ENCODE data around the gene MKLN1.
"Not testable (repeated sequence)": the region's sequence is repeated elsewhere in the genome, so short reads cannot be mapped to it uniquely, and the experiment has no call there.

Gene MKLN1

DNA sequence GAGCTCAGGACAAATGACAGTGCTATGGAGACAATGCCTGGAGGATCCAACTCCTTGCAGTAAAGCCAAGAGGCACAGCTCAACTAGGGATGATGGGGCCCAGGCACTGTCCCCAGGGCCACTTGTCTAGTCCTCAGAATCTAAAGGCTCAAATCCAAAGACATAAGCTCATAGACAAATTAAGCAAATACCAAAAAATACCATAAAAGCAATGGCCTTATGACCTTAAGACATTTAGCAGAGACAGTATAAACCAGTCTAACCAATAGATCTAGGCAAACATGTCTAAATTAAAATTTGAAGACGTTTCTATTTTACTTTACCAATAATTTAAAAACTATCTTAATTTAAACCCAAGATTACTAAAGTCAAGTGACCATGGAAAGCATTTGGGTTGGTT is 14.8 kb upstream of the MKLN1 start:
- no peak for DNase-seq (ENCODE audit: low spot score)

GRCh38 chr7:131320603-131321002 is 7.1 kb upstream of the MKLN1 start:
- no peak for DNase-seq (ENCODE audit: low spot score)

- no peak for DNase-seq (ENCODE audit: low spot score)
These were observed 6.0 kb upstream of the MKLN1 start for GRCh38 chr7:131321656-131322055.

DNA sequence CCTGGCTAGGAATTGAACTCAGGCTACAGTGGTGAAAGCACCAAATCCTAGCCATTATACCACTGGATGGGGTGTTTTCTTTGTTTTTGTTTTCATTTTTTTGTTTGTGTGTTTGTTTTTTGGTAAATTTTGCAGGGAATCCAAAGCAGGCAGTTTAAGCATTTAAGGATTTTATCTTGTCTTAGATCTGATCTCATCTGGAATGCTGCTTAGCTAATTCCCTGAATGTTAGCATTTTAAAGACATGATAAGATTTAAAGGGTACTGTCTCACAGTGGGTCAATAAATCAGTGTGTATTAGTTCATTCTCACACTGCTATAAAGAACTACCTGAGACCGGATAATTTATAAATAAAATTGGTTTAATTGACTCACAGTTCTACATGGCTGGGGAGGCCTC is 5.6 kb upstream of the MKLN1 start:
- no peak for DNase-seq (ENCODE audit: low spot score)

DNA sequence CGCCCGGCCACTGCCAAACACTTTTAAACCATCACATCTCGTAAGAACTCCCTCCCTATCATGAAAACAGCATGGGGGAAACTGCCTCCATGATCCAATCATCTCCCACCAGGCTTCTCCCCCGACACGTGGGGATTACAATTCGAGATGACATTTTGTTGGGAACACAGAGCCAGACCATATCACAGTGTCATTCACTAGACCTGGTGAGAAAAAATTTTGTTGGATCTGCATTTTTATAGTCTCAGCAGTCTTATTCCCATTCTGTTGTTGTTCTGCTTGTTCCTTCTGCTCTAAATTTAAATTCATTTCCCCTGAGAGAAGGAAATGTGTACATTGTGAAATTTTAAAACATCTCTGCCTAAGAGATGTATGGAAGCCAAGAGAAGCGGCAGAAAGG is 4.8 kb upstream of the MKLN1 start:
- no peak for DNase-seq (ENCODE audit: low spot score)

GRCh38 chr7:131325179-131325840 is 2.4 kb upstream of the MKLN1 start:
- DNase-seq (ENCODE audit: low spot score), result peak; percentile 37

DNA sequence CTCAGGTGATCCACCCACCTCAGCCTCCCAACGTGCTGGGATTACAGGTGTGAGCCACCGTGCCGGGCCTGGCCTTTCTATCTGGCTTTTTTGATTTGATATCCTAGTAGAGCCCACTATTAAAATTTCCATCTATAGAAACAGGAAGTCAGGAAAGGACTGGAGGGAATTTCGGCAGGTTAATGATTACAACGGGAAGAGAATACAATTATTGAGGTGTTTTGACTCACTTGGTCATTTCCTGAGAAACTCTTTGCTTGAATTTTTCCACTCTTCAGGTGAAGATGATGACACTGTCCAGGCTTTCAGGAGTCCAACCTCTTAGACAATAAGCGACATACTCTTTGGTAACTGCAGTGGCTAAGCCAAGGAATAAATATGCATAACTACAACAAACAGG is 1.1 kb upstream of the MKLN1 start:
- DNase-seq (ENCODE audit: low spot score), result no peak

DNA sequence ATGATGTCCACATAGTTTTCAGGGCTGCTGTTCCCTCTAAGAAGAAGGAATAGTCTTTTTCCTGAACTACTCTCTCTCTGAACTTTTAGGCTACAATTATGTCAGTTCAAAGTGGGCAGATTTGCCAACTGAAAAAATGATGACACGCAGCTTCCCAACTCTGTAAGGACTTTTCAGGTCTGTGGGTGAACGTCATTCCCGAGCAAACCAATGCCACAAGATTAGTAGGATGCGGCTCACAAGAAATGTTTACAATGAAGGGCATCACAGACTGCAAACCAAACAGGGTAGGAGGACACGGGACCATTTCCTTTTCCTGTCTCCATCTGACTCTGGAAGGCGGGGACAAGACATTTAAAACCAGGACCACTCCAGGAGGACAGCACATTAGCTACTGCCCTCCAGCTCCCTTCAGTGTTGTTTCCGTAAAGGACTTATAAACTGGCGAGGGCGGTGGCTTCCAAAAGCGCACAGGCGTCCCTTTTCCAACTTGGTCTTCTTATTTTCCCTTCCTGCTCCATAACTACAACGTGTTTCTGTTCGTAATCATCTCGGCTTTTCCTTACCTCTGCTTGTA is 539 bp upstream of the MKLN1 start:
- DNase-seq (ENCODE audit: low spot score), result peak; percentile 81

- peak; percentile 32 for DNase-seq (ENCODE audit: low spot score)
These were observed 900 bp downstream of the MKLN1 start for GRCh38 chr7:131328377-131329175.

DNA sequence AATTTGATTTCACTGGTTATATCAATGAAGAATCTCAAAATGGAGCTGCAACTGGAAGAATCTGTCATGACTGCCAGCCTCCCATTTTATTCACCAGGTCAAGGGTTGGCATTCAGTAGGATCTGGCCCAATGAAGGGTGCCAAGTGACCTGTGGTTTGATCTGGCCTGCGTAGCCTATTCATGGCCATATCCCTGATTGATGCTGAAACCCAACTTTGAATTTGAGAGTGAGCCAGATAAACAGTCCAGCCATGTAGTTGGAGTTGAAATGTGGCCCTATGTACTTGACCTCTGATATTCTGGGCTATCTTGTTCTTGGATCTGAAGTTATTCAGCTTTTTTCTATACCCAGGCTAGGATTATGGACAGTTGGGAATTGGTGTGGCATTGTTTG is 1.5 kb downstream of the MKLN1 start:
- peak; percentile 63 for DNase-seq (ENCODE audit: low spot score)

- no peak for DNase-seq (ENCODE audit: low spot score)
These were observed 2.6 kb downstream of the MKLN1 start for GRCh38 chr7:131330299-131330698.

GRCh38 chr7:131331806-131332205 is 4.1 kb downstream of the MKLN1 start:
- DNase-seq (ENCODE audit: low spot score), result no peak

DNA sequence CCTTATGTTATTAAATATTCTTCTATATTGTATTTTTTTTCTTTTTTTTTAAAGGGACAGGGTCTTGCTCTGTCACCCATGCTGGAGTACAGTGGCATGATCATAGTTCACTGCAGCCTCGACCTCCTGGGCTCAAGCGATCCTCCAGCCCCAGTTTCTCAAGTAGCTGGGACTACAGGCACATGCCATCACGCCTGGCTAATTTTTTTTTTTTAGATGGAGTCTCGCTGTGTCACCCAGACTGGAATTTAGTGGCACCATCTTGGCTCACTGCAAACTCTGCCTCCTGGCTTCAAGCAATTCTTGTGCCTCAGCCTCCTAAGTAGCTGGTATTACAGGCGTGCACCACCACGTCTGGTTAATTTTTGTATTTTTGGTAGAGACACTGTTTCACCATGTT is 5.1 kb downstream of the MKLN1 start:
- not testable (repeated sequence) for DNase-seq (ENCODE audit: low spot score)

GRCh38 chr7:131335639-131336381 is 8.1 kb downstream of the MKLN1 start:
- no peak for DNase-seq (ENCODE audit: low spot score)

DNA sequence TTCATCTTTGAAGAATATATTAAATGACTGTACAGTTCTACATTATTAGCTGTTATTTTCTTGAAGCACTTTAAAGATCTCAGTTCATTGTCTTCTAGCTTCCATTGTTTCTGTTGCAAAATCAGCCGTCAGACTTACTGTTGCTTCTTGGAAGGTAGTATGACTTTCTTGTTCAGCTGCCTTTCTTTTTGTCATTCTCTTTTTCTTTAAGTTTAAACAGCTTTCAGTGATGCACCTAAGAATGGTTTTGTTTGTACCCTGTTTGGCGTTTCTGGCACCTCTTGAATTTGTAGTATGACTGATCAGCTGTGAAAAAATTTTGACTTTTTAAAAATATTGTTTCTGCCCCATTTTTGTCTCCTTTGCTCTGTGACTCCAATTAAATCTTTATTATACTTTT is 9.3 kb downstream of the MKLN1 start:
- peak; percentile 58 for DNase-seq (ENCODE audit: low spot score)

DNA sequence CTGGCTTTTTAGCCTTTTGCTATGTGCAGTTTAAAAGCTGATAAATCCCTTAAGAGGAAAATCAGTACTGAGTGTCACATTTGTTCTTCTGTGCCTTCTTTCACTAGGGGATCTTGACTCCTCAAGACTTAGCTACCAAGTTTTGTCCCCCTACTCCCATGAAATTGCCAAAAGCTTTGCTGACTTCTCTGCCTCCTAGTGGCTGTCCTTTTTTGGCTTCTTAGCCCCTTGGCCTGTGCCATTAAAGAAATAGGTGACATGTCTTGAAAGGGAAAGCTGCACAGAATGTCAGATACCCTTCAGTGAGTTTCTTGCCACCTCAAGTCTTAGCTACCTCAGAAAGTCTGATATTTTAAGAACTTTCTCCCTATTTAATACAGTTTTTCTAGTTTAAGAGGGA is 10.5 kb downstream of the MKLN1 start:
- DNase-seq (ENCODE audit: low spot score), result no peak

DNA sequence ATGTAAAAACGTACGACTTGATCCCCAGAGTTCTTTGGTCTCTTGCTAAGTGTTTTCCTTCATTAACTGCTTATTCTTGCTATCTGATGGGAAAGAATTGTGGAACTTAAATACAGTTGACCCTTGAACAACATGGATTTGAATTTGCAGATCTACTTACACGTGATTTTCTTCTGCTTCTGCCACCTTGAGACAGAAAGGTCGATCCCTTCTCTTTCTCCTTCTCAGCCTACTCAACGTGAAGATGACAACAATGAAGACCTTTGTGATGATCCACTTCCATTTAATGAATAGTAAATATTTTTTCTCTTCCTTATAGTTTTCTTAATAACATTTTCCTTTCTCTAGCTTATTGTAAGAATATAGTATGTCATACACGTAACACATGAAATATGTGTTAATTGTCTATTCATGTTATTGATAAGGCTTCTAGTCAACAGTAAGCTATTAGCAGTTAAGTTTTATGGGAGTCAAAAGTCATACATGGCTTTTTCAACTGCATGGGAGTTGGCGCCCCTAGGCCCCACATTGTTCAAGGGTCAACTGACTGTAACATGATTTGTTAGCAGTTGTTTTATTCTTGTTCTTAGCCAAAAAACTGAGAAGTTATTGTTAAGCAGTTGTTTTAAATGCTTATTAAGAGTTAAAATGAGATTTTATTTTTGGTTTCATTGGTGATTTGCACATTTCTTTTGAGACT is 11.2 kb downstream of the MKLN1 start:
- no peak for DNase-seq (ENCODE audit: low spot score)

DNA sequence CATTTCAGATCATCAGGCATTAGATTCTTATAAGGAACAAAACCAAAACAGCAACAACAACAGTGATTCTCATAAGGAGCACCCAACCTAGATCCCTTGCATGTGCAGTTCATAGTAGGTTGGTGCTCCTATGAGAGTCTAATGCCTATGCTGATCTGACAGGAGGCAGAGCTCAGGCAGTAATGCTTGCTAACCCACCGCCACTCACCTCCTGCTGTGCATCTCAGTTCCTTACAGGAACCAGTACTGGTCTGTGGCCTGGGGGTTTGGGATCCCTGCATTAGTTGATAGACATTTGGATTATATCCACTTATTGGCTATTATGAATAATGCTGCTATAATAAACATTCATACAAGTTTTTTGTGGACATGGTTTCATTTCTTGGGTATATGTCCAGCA is 14.0 kb downstream of the MKLN1 start:
- DNase-seq (ENCODE audit: low spot score), result no peak

- DNase-seq (ENCODE audit: low spot score), result no peak
These were observed 15.3 kb downstream of the MKLN1 start for GRCh38 chr7:131342864-131343442.

GRCh38 chr7:131346885-131347592 is 19.4 kb downstream of the MKLN1 start:
- DNase-seq (ENCODE audit: low spot score), result no peak

DNA sequence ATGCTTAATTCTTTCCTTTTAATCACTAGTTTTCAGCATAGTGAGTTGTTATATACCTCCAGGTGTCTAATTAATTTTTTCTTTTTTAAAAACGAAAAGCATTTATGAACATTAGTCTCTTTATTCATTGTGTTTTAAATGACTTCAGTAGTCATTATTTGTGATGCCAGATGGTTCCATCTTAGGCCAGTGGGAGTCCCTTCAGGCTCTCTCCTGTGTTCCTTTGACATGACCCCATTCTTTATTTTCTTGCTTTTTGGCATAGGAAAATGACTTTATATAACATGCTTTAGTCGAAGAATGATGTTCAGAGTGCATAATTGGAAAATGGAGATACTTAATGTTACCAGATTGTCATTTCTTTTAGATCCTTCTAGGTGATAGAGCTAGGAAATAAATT is 24.4 kb downstream of the MKLN1 start:
- no peak for DNase-seq (ENCODE audit: low spot score)
